ENCODE results near the gene FCHO1. TPM values are rescaled to one million over a fixed set of nuclear protein-coding genes. Genes with fewer than 3 reads are reported as not detected.
"Not testable (repeated sequence)": the region's sequence is repeated elsewhere in the genome, so short reads cannot be mapped to it uniquely, and the experiment has no call there.

Gene FCHO1
- total RNA-seq, 4 donors from 2014 or later: 2.3 to 41.3 (median 5.3) TPM

DNA sequence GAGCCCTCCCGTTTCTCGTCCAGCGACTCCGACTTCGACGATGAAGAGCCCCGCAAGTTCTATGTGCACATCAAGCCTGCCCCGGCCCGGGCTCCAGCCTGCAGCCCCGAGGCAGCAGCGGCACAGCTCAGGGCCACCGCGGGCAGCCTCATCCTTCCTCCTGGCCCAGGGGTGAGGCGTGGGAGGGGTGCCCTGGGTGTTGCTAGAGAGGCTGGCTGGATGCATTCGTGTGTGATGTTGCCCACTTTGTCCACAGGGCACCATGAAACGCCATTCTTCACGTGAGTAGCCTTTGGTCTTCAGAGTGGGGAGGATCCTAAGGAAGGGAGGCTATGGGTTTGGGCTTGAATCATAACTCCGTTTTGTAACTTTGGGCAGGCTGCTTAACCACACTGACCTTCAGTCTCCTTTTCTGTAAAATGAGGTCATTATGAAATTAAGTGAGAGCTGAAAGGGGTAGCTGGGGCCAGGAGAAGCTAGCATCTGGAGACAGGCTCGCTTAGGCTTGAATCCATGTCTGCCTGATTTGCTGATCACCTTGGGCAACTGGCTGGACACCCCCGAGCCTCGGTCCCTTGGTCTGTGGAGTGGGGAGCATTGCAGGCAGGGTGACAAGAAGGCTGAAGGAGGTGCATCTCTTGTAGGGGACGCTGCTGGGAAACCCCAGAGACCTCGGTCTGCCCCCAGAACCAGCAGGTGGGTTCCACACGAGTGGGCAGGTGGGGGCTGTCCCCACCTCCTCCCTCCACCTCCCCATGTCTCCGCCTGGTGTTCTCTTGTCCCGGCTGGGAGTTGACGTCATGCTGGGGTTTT lies 24.9 kb downstream of the FCHO1 start:
- DNase-seq: peak in 2 of 3 donors; percentile 76 to 88
- peak overlapping the region in 1 of 4 donors; percentile 12 for H3K4me3 ChIP-seq
- peak overlapping the region in 1 of 4 donors; percentile 69 for H3K27ac ChIP-seq
- TF ChIP-seq CTCF (IDR thresholded peaks at IDR 0.05) (no peak), POLR2A (IDR thresholded peaks at IDR 0.05) (no peak)
- no peaks in the 10 kb centered on the region for H3K27me3 ChIP-seq
- no peaks in the 10 kb centered on the region for H3K9me3 ChIP-seq
- H3K4me1 ChIP-seq: peaks cover 0 to 10% (median 3%) of the 10 kb centered on the region in 4 donors
- H3K36me3 ChIP-seq: no peaks in the 10 kb centered on the region

DNA sequence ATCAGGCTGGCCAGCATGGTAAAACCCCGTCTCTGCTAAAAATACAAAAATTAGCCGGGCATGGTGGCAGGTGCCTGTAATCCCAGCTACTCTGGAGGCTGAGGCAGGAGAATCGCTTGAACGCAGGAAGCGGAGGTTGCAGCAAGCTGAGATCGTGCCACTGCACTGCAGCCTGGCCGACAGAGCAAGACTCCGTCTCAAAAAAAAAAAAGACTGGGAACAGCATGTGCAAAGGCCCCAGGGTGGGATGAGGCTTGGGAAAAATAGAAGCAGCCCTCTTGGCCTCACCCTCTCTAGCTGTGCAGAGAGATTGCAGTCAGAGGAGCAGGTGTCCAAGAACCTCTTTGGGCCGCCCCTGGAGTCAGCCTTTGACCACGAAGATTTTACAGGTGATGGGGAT lies 26.6 kb downstream of the FCHO1 start:
- DNase-seq, H3K9me3 ChIP-seq, H3K4me3 ChIP-seq, H3K36me3 ChIP-seq, H3K27ac ChIP-seq, H3K27me3 ChIP-seq: not testable (repeated sequence)
- peaks cover 0 to 10% (median 3%) of the 10 kb centered on the region in 4 donors for H3K4me1 ChIP-seq

GRCh38 chr19:17778251-17778967 lies 27.1 kb downstream of the FCHO1 start:
- DNase-seq: peak; percentile 62 to 80 (median 79)
- Histone ChIP-seq H3K4me1 (peaks cover 0 to 10% (median 3%) of the 10 kb centered on the region in 4 donors), H3K27ac (peak overlapping the region in 1 of 4 donors; percentile 19), H3K27me3 (no peaks in the 10 kb centered on the region), H3K4me3 (peak overlapping the region in 2 of 4 donors; percentile 4 to 28), H3K9me3 (no peaks in the 10 kb centered on the region), H3K36me3 (no peaks in the 10 kb centered on the region)
- TF ChIP-seq POLR2A (IDR thresholded peaks at IDR 0.05): no peak
- TF ChIP-seq CTCF (IDR thresholded peaks at IDR 0.05): no peak

GRCh38 chr19:17778968-17779929 lies 28.0 kb downstream of the FCHO1 start:
- peak overlapping the region in 1 of 4 donors; percentile 19 for H3K27ac ChIP-seq

DNA sequence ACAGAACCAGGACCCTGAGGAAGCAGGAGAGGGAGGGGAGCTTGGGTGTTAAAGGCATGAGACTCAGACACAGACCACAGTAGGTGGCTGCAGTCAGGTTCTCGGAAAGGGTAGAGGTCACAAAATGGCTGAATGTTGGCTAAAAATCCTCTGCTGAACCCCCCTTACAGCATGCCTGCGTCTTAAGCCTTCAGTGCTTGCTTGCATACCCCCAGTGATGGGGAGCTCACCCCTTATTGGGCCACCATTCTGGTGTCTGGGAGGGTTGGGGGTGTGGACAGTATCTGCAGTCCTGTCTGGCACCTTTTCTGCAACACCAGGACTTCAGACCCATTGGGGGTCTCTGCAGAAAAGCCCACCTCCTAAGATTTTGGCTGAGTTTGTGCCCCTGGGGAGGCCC lies 29.5 kb downstream of the FCHO1 start:
- peaks cover 0 to 17% (median 2%) of the 10 kb centered on the region in 4 donors for H3K4me1 ChIP-seq
- H3K36me3 ChIP-seq: no peaks in the 10 kb centered on the region
- DNase-seq: no peak
- TF ChIP-seq POLR2A (IDR thresholded peaks at IDR 0.05): no peak
- no peak for TF ChIP-seq CTCF (IDR thresholded peaks at IDR 0.05)
- H3K27me3 ChIP-seq: no peaks in the 10 kb centered on the region
- H3K27ac ChIP-seq: no peak overlapping the region
- H3K4me3 ChIP-seq: no peak overlapping the region
- H3K9me3 ChIP-seq: no peaks in the 10 kb centered on the region

More at GRCh38 chr19:17778968-17779929, 28.0 kb downstream of the FCHO1 start:
- no peak for TF ChIP-seq POLR2A (IDR thresholded peaks at IDR 0.05)
- no peak for TF ChIP-seq CTCF (IDR thresholded peaks at IDR 0.05)
- peak in 1 of 3 donors; percentile 68 for DNase-seq
- Histone ChIP-seq H3K27me3 (no peaks in the 10 kb centered on the region), H3K4me1 (peaks cover 0 to 14% (median 3%) of the 10 kb centered on the region in 4 donors), H3K9me3 (no peaks in the 10 kb centered on the region), H3K4me3 (peak overlapping the region in 1 of 4 donors; percentile 28), H3K36me3 (no peaks in the 10 kb centered on the region)

DNA sequence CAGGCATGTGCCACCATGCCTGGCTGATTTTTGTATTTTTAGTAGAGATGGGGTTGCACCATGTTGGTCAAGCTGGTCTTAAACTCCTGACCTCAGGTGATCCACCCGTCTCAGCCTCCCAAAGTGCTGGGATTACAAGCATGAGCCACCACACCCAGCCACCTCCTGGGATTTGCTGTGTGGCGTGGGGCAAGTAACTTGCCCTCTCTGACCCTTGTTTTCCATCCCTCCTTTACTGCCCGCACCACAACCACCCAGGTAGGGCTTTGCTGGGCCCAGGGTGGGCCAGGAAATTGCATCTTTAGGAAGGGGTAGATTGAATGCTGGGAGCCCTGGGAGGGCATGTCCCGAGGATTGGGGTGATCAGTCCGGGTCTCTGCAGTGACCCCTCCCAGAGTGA lies 32.4 kb downstream of the FCHO1 start:
- not testable (repeated sequence) for H3K27me3 ChIP-seq, H3K9me3 ChIP-seq, DNase-seq, H3K36me3 ChIP-seq, H3K4me3 ChIP-seq, H3K27ac ChIP-seq
- H3K4me1 ChIP-seq: peaks cover 0 to 13% (median 0%) of the 10 kb centered on the region in 4 donors

All from Peyer's patch (tissue), 4 donors.